H9 (cell line): Measurements from ENCODE around the gene RAB15. TPM values are rescaled to one million over a fixed set of nuclear protein-coding genes. Genes with fewer than 3 reads are reported as not detected.

ENCODE experiments used
- DNase-seq: peaks from one replicate; pipeline ENCODE4 v3.0.0-alpha.2; 2017
- H2AFZ ChIP-seq: one replicate; pipeline ENCODE4 v1.6.1; 2013; ENCODE audit warnings: mild to moderate bottlenecking, low read length, control low read depth, moderate library complexity
- H2AK5ac ChIP-seq: 2 replicates; pipeline ENCODE4 v1.6.1; 2013; ENCODE audit warnings: low read length, control low read depth, mixed read lengths; ENCODE audit not compliant: insufficient read length
- H2BK120ac ChIP-seq: one replicate; pipeline ENCODE4 v1.6.1; 2013; ENCODE audit warnings: low read depth, mild to moderate bottlenecking, low read length, control low read depth, inconsistent platforms; ENCODE audit not compliant: poor library complexity, severe bottlenecking
- H2BK12ac ChIP-seq: 2 replicates; pipeline ENCODE4 v1.6.1; 2013; ENCODE audit warnings: low read length, control low read depth, mixed read lengths, low read depth; ENCODE audit not compliant: insufficient read length
- H2BK15ac ChIP-seq: 2 replicates; pipeline ENCODE4 v1.6.1; 2013; ENCODE audit warnings: low read depth, low read length, control low read depth
- H2BK20ac ChIP-seq: one replicate; pipeline ENCODE4 v1.6.1; 2013; ENCODE audit warnings: low read depth, mild to moderate bottlenecking, low read length, control low read depth, inconsistent platforms; ENCODE audit not compliant: poor library complexity, severe bottlenecking
- H2BK5ac ChIP-seq: 2 replicates; pipeline ENCODE4 v1.6.1; 2013; ENCODE audit warnings: low read length, control low read depth, mixed read lengths; ENCODE audit not compliant: insufficient read length
- H3K14ac ChIP-seq: 2 replicates; pipeline ENCODE4 v1.6.1; 2013; ENCODE audit warnings: low read length, control low read depth; ENCODE audit not compliant: insufficient read depth
- H3K18ac ChIP-seq: 2 replicates; pipeline ENCODE4 v1.6.1; 2013; ENCODE audit warnings: low read depth, mild to moderate bottlenecking, mixed read lengths, low read length, control low read depth; ENCODE audit not compliant: insufficient read length
- H3K23ac ChIP-seq: 2 replicates; pipeline ENCODE4 v1.6.1; 2013; ENCODE audit warnings: low read length, control low read depth, mixed read lengths, low read depth; ENCODE audit not compliant: insufficient read length
- H3K23me2 ChIP-seq: 2 replicates; pipeline ENCODE4 v1.6.1; 2013; ENCODE audit warnings: low read depth, mild to moderate bottlenecking, mixed read lengths, low read length, control low read depth; ENCODE audit not compliant: insufficient read length, poor library complexity, severe bottlenecking
- H3K27ac ChIP-seq: 2 replicates; pipeline ENCODE4 v1.5.1; 2013; ENCODE audit warnings: low read length, control low read depth, mixed read lengths, low read depth; ENCODE audit not compliant: insufficient read length
- H3K27me3 ChIP-seq: 2 replicates; pipeline ENCODE4 v1.6.1; 2013; ENCODE audit warnings: low read length, control low read depth, inconsistent platforms; ENCODE audit not compliant: insufficient read depth
- H3K4ac ChIP-seq: 2 replicates; pipeline ENCODE4 v1.6.1; 2013; ENCODE audit warnings: low read depth, mild to moderate bottlenecking, control low read depth, inconsistent platforms, low read length, moderate library complexity
- H3K4me1 ChIP-seq: 2 replicates; pipeline ENCODE4 v1.6.1; 2013; ENCODE audit warnings: low read length, control low read depth, inconsistent platforms; ENCODE audit not compliant: insufficient read depth
- H3K4me2 ChIP-seq: 2 replicates; pipeline ENCODE4 v1.6.1; 2013; ENCODE audit warnings: low read length, control low read depth, mixed read lengths; ENCODE audit not compliant: insufficient read length, insufficient read depth
- H3K56ac ChIP-seq: 2 replicates; pipeline ENCODE4 v1.6.1; 2013; ENCODE audit warnings: low read depth, mild to moderate bottlenecking, mixed read lengths, low read length, control low read depth; ENCODE audit not compliant: insufficient read length
- H3K79me1 ChIP-seq: 2 replicates; pipeline ENCODE4 v1.6.1; 2013; ENCODE audit warnings: low read depth, mild to moderate bottlenecking, moderate library complexity, low read length, control low read depth, inconsistent platforms; ENCODE audit not compliant: insufficient read depth, poor library complexity, severe bottlenecking
- H3K79me2 ChIP-seq: 2 replicates; pipeline ENCODE4 v1.6.1; 2013; ENCODE audit warnings: low read length, control low read depth, inconsistent platforms; ENCODE audit not compliant: insufficient read depth
- H3K9ac ChIP-seq: 2 replicates; pipeline ENCODE4 v1.6.1; 2013; ENCODE audit warnings: low read length, control low read depth, mixed read lengths; ENCODE audit not compliant: insufficient read length; ENCODE audit errors: extremely low read depth
- H3K9me3 ChIP-seq: one replicate; pipeline ENCODE4 v1.6.1; 2013; ENCODE audit warnings: low read depth, low read length, inconsistent platforms; ENCODE audit not compliant: control insufficient read depth
- H3T11ph ChIP-seq: one replicate; pipeline ENCODE4 v1.6.1; 2013; ENCODE audit warnings: mild to moderate bottlenecking, low read length, control low read depth, inconsistent platforms
- H4K20me1 ChIP-seq: one replicate; pipeline ENCODE4 v1.6.1; 2013; ENCODE audit not compliant: control insufficient read depth, insufficient read length, insufficient read depth
- H4K5ac ChIP-seq: 2 replicates; pipeline ENCODE4 v1.6.1; 2013; ENCODE audit warnings: low read depth, mild to moderate bottlenecking, mixed read lengths, low read length, control low read depth; ENCODE audit not compliant: insufficient read length
- H4K8ac ChIP-seq: replicated peaks from 2 replicates; pipeline ENCODE4 v1.6.1; 2013; ENCODE audit warnings: low read length, control low read depth, mixed read lengths, low read depth; ENCODE audit not compliant: insufficient read length
- H4K91ac ChIP-seq: 2 replicates; pipeline ENCODE4 v1.6.1; 2013; ENCODE audit warnings: low read depth, mild to moderate bottlenecking, moderate library complexity, mixed read lengths, low read length, control low read depth; ENCODE audit not compliant: insufficient read length
- H3K27ac Mint-ChIP-seq, 3 experiments: 2 replicates in 2 of 3; 3 replicates in 1 of 3; pipeline ENCODE4 v1.8.0; 2020 to 2021; ENCODE audit warnings: mixed read lengths in 3 of 3, mild to moderate bottlenecking in 1 of 3, moderate library complexity in 1 of 3
- H3K27me3 Mint-ChIP-seq: 2 replicates; pipeline ENCODE4 v1.8.0; 2021; ENCODE audit warnings: low read depth, mild to moderate bottlenecking, moderate library complexity, mixed read lengths
- H3K36me3 Mint-ChIP-seq, 3 experiments: 2 replicates in 2 of 3; 3 replicates in 1 of 3; pipeline ENCODE4 v1.8.0; 2020 to 2021; ENCODE audit warnings: low read depth in 3 of 3, mixed read lengths in 3 of 3; ENCODE audit not compliant: insufficient read depth in 1 of 3
- H3K4me1 Mint-ChIP-seq, 2 experiments: 2 replicates each; pipeline ENCODE4 v1.8.0; 2020; ENCODE audit warnings: mixed read lengths in 2 of 2
- H3K4me3 Mint-ChIP-seq, 2 experiments: 2 replicates in 1 of 2; 3 replicates in 1 of 2; pipeline ENCODE4 v1.8.0; 2020 to 2021; ENCODE audit warnings: mild to moderate bottlenecking in 2 of 2, mixed read lengths in 2 of 2, moderate library complexity in 1 of 2
- H3K9me3 Mint-ChIP-seq, 2 experiments: 2 replicates in 1 of 2; 3 replicates in 1 of 2; pipeline ENCODE4 v1.8.0; 2020; ENCODE audit warnings: mild to moderate bottlenecking in 2 of 2, mixed read lengths in 2 of 2, moderate library complexity in 1 of 2
- WGBS: extraction: QIAGEN DNeasy Blood & Tissue Kit; methylation state at CpG from one replicate; pipeline ENCODE4 v1.1.7; 2013; ENCODE audit warnings: missing lambda C conversion rate, low lambda C conversion rate, mixed read lengths; ENCODE audit not compliant: insufficient read length; ENCODE audit errors: extremely low coverage; 5-methylcytosine and 5-hydroxymethylcytosine counted together
- total RNA-seq: library from RNA; stranded (reverse); gene quantifications from 2 replicates; pipeline ENCODE4 v1.2.1, GENCODE V29; 2021
- TF ChIP-seq, protein P1 (sequence below): fragments of 200-600 bp; sonication (generic); conservative IDR thresholded peaks from 3 replicates; pipeline ENCODE4 v1.8.0; 2021; ENCODE audit warnings: antibody characterized with exemption, mild to moderate bottlenecking

RAB15 gene
- total RNA-seq, 1 experiment from 2014 or later: 54.3 TPM

DNA sequence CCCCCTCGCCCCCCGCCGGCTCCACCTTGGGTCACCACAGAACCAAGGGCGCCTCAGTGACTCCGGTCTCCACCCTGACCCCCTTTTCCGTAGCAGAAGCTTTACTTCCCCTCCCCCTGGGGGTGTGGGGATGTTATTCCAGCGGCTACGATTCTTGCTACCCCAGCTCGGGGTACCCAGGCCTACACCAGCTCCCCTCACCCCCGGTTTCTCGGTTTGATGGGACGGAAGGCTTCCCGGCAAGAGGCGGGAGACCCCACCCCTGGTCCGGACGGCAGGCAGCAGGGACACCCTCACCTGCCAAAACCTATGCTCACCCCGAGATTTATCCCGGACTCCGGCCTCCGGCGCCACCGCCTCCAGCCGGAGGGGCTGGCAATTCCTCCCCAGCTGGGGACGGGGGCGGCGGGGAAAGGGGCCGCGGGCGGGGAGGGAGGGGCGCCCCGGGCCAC, 619 bp downstream of the RAB15 start:
- Histone ChIP-seq H3K14ac (no peak overlapping the region), H4K91ac (no peak overlapping the region), H3K27ac (no peak overlapping the region), H3K79me2 (no peaks in the 10 kb centered on the region; the same call in 1 of the 2 replicates), H3K9ac (peak overlapping the region; percentile 24), H3K27me3 (no peaks in the 10 kb centered on the region), H3K9me3 (no peaks in the 10 kb centered on the region), H3T11ph (no peak overlapping the region), H3K4me2 (peak overlapping the region; percentile 22), H3K23me2 (no peaks in the 10 kb centered on the region), H3K79me1 (no peaks in the 10 kb centered on the region), H2AFZ (no peak overlapping the region), H3K23ac (no peak overlapping the region), H3K56ac (no peak overlapping the region), H3K4me1 (peaks cover 24% of the 10 kb centered on the region; the same call in 1 of the 2 replicates), H2BK12ac (no peak overlapping the region), H2BK20ac (no peak overlapping the region), H2BK120ac (no peak overlapping the region), H2BK15ac (no peak overlapping the region), H2AK5ac (no peak overlapping the region), H3K4ac (no peak overlapping the region), H2BK5ac (no peak overlapping the region), H4K5ac (no peak overlapping the region), H4K20me1 (no peaks in the 10 kb centered on the region), H4K8ac (no peak overlapping the region), H3K18ac (no peak overlapping the region)
- no peak for DNase-seq
- H3K4me1 Mint-ChIP-seq: peaks cover 59 to 65% of the 10 kb centered on the region in 2 experiments
- no CpG with 5 or more reads among the region's 31 CpGs for WGBS
- peak overlapping the region; percentile 78 to 85 for H3K4me3 Mint-ChIP-seq
- peaks cover 14 to 19% (median 16%) of the 10 kb centered on the region in 3 experiments; a peak in 5 of 7 replicates for H3K36me3 Mint-ChIP-seq
- H3K9me3 Mint-ChIP-seq: no peaks in the 10 kb centered on the region
- TF ChIP-seq, protein P1, sequence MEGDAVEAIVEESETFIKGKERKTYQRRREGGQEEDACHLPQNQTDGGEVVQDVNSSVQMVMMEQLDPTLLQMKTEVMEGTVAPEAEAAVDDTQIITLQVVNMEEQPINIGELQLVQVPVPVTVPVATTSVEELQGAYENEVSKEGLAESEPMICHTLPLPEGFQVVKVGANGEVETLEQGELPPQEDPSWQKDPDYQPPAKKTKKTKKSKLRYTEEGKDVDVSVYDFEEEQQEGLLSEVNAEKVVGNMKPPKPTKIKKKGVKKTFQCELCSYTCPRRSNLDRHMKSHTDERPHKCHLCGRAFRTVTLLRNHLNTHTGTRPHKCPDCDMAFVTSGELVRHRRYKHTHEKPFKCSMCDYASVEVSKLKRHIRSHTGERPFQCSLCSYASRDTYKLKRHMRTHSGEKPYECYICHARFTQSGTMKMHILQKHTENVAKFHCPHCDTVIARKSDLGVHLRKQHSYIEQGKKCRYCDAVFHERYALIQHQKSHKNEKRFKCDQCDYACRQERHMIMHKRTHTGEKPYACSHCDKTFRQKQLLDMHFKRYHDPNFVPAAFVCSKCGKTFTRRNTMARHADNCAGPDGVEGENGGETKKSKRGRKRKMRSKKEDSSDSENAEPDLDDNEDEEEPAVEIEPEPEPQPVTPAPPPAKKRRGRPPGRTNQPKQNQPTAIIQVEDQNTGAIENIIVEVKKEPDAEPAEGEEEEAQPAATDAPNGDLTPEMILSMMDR: no peak
- peaks cover 22% of the 10 kb centered on the region for H3K27me3 Mint-ChIP-seq
- no peak overlapping the region; a peak in 1 of 7 replicates for H3K27ac Mint-ChIP-seq
